Gastroesophageal sphincter (tissue), 4 donors: ENCODE data around the gene PTPN23. TPM values are rescaled to one million over a fixed set of nuclear protein-coding genes. Genes with fewer than 3 reads are reported as not detected.
A peak's percentile ranks its signal among the peaks of the same experiment; 100 is the strongest.

Experiments
- ATAC-seq: fragments of 150-250 bp; one replicate; pipeline ENCODE4 v1.9.1; 2016; ENCODE audit warnings: mild to moderate bottlenecking, moderate library complexity
- H3K27ac ChIP-seq, 4 donors: fragments of 200-600 bp; sonication (generic) in 3 of 4; 1 replicate in 3 of 4; 2 replicates in 1 of 4; pipeline ENCODE4 v1.5.1; 2016 to 2019
- H3K27me3 ChIP-seq: fragments of 200-600 bp; sonication (generic); one replicate; pipeline ENCODE4 v1.5.1; 2019
- H3K36me3 ChIP-seq, 2 donors: fragments of 200-600 bp; sonication (generic); one replicate each; pipeline ENCODE4 v1.5.1; 2019; ENCODE audit warnings: control low read depth in 1 of 2
- H3K4me1 ChIP-seq, 3 donors: fragments of 200-600 bp; sonication (generic); 1 replicate in 2 of 3; 2 replicates in 1 of 3; pipeline ENCODE4 v1.5.1; 2016 to 2019; ENCODE audit warnings: control low read depth in 2 of 3
- H3K4me3 ChIP-seq, 2 donors: fragments of 200-600 bp; sonication (generic); one replicate each; pipeline ENCODE4 v1.5.1; 2019; ENCODE audit warnings: mild to moderate bottlenecking in 1 of 2, moderate library complexity in 1 of 2
- H3K9me3 ChIP-seq, 3 donors: fragments of 200-600 bp; sonication (generic); one replicate each; pipeline ENCODE4 v1.5.1; 2017 to 2019; ENCODE audit warnings: control low read depth in 2 of 3
- EP300 ChIP-seq: sonication (generic); formaldehyde crosslinking; IDR thresholded peaks from one replicate; pipeline ENCODE4 v1.6.1; 2017; ENCODE audit warnings: antibody characterized with exemption, mild to moderate bottlenecking
- POLR2A ChIP-seq, 2 donors: fragments of 450-650 bp; IDR thresholded peaks; one replicate each; pipeline ENCODE4 v1.6.1; 2017; ENCODE audit warnings: antibody characterized with exemption in 2 of 2, mild to moderate bottlenecking in 2 of 2, moderate library complexity in 1 of 2
- POLR2AphosphoS5 ChIP-seq: sonication (generic); formaldehyde crosslinking; IDR thresholded peaks from one replicate; pipeline ENCODE4 v1.6.1; 2017; ENCODE audit warnings: antibody characterized with exemption
- WGBS, 2 donors: methylation state at CpG; one replicate each; pipeline ENCODE4 v1.1.5; 2018; ENCODE audit warnings: low coverage in 1 of 2; 5-methylcytosine and 5-hydroxymethylcytosine counted together
- total RNA-seq, 4 donors: library from RNA; depleted of rRNA; stranded (reverse); fragments of >200 nt; gene quantifications; one replicate each; pipeline ENCODE4 v1.1.0, GENCODE V29; 2016
- TF ChIP-seq, protein P1 (sequence below), 4 experiments: fragments of 200-600 bp in 2 of 4; fragments of 450-650 bp in 2 of 4; sonication (generic) in 1 of 4; IDR thresholded peaks; one replicate each; pipeline ENCODE4 v1.5.1; 2017 to 2019; ENCODE audit warnings: antibody characterized with exemption in 4 of 4, mild to moderate bottlenecking in 2 of 4, moderate library complexity in 2 of 4

PTPN23 gene
- total RNA-seq, 4 donors from 2014 or later = 9.1 to 34.2 (median 19.5) TPM

DNA sequence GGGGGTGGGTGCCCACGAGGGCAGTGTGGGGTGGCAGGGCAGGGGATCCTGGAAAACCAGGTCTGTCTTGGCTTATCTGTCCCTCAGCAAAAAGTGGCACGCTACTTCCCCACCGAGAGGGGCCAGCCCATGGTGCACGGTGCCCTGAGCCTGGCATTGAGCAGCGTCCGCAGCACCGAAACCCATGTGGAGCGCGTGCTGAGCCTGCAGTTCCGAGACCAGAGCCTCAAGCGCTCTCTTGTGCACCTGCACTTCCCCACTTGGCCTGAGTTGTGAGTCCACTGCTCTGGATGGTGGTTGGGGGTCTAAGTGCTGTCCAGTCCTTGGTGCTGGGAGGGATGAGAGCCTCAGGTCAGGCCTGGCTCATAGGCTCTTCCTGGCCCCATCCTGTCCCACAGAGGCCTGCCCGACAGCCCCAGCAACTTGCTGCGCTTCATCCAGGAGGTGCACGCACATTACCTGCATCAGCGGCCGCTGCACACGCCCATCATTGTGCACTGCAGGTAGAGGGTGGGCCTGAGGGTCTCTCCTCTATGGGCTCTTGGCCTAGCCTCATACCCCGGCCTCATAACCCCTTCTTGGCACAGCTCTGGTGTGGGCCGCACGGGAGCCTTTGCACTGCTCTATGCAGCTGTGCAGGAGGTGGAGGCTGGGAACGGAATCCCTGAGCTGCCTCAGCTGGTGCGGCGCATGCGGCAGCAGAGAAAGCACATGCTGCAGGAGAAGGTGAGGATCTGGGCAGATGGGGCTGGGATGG lies 31.1 kb downstream of the PTPN23 start:
- H3K9me3 ChIP-seq = no peaks in the 10 kb centered on the region
- no peak overlapping the region for H3K4me3 ChIP-seq
- WGBS, 2 donors = 100% methylated on average over 1 of the region's 24 CpGs; no CpG with 5 or more reads in 1 of the 2 donors
- no peaks in the 10 kb centered on the region for H3K27me3 ChIP-seq
- H3K36me3 ChIP-seq = peaks cover 0 to 97% of the 10 kb centered on the region in 2 donors
- TF ChIP-seq POLR2AphosphoS5 (no peak), POLR2A (IDR thresholded peaks at IDR 0.05) (no peak), EP300 (no peak)
- TF ChIP-seq, protein P1, sequence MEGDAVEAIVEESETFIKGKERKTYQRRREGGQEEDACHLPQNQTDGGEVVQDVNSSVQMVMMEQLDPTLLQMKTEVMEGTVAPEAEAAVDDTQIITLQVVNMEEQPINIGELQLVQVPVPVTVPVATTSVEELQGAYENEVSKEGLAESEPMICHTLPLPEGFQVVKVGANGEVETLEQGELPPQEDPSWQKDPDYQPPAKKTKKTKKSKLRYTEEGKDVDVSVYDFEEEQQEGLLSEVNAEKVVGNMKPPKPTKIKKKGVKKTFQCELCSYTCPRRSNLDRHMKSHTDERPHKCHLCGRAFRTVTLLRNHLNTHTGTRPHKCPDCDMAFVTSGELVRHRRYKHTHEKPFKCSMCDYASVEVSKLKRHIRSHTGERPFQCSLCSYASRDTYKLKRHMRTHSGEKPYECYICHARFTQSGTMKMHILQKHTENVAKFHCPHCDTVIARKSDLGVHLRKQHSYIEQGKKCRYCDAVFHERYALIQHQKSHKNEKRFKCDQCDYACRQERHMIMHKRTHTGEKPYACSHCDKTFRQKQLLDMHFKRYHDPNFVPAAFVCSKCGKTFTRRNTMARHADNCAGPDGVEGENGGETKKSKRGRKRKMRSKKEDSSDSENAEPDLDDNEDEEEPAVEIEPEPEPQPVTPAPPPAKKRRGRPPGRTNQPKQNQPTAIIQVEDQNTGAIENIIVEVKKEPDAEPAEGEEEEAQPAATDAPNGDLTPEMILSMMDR (IDR thresholded peaks at IDR 0.05) = no peak
- no peaks in the 10 kb centered on the region for H3K4me1 ChIP-seq
- ATAC-seq = no peak
- H3K27ac ChIP-seq = no peak overlapping the region

DNA sequence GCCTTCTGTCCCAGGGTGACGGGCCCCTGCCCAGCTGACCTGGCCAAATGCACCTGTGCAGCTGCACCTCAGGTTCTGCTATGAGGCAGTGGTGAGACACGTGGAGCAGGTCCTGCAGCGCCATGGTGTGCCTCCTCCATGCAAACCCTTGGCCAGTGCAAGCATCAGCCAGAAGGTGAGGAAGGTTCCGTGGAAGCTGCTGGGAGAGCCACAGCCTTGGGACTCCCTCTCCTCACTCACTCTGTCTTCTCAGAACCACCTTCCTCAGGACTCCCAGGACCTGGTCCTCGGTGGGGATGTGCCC lies 31.6 kb downstream of the PTPN23 start:
- no peaks in the 10 kb centered on the region for H3K27me3 ChIP-seq
- TF ChIP-seq EP300 (no peak), POLR2A (IDR thresholded peaks at IDR 0.05) (no peak), POLR2AphosphoS5 (no peak)
- TF ChIP-seq, protein P1 (IDR thresholded peaks at IDR 0.05) = no peak
- H3K27ac ChIP-seq = no peak overlapping the region
- H3K4me1 ChIP-seq = no peaks in the 10 kb centered on the region
- peaks cover 0 to 97% of the 10 kb centered on the region in 2 donors for H3K36me3 ChIP-seq
- H3K9me3 ChIP-seq = no peaks in the 10 kb centered on the region
- 40 to 80% methylated on average over 1 of the region's 5 CpGs for WGBS, 2 donors
- no peak for ATAC-seq
- no peak overlapping the region for H3K4me3 ChIP-seq

DNA sequence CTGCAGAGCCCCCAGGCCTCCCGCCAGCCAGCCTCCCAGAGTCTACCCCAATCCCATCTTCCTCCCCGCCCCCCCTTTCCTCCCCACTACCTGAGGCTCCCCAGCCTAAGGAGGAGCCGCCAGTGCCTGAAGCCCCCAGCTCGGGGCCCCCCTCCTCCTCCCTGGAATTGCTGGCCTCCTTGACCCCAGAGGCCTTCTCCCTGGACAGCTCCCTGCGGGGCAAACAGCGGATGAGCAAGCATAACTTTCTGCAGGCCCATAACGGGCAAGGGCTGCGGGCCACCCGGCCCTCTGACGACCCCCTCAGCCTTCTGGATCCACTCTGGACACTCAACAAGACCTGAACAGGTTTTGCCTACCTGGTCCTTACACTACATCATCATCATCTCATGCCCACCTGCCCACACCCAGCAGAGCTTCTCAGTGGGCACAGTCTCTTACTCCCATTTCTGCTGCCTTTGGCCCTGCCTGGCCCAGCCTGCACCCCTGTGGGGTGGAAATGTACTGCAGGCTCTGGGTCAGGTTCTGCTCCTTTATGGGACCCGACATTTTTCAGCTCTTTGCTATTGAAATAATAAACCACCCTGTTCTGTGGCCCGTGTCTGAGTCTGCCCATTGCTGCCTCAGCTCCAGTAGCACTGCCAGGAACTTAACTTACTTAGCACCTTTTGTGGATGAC lies 32.2 kb downstream of the PTPN23 start:
- TF ChIP-seq, protein P1 (IDR thresholded peaks at IDR 0.05) = peak in 1 of 4 experiments; percentile 8
- no peak for TF ChIP-seq POLR2A (IDR thresholded peaks at IDR 0.05)
- Histone ChIP-seq H3K9me3 (no peaks in the 10 kb centered on the region), H3K4me3 (no peak overlapping the region), H3K36me3 (peaks cover 0 to 95% of the 10 kb centered on the region in 2 donors), H3K27me3 (no peaks in the 10 kb centered on the region), H3K4me1 (no peaks in the 10 kb centered on the region), H3K27ac (no peak overlapping the region)
- 33 to 66% methylated on average over 1 to 6 of the region's 12 CpGs for WGBS, 2 donors
- ATAC-seq = no peak

DNA sequence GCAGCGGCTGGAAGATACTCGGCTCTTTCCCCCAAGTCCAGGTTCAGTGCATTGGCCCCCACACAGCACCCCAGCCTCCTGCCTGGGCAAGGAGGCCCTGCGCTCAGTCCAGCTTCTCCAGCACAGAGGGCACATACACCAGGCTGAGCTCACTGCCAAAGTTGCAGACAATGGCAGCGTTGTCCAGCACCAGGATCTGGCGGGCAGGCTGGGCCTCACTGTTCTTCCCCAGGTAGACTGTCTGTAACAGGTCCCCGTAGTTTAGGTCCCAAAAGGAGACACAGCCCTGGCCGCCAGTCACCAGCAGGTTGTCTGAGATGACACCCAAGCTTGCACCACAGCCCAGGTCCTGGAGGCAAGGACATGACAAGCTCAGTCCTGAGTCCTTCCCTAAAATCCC lies 32.9 kb downstream of the PTPN23 start:
- no peak for TF ChIP-seq EP300
- TF ChIP-seq, protein P1 (IDR thresholded peaks at IDR 0.05) = no peak
- TF ChIP-seq POLR2AphosphoS5 = no peak
- no peak for TF ChIP-seq POLR2A (IDR thresholded peaks at IDR 0.05)
- Histone ChIP-seq H3K27ac (no peak overlapping the region), H3K4me1 (no peaks in the 10 kb centered on the region), H3K36me3 (peaks cover 0 to 95% of the 10 kb centered on the region in 2 donors), H3K9me3 (no peaks in the 10 kb centered on the region), H3K4me3 (no peak overlapping the region), H3K27me3 (no peaks in the 10 kb centered on the region)
- WGBS, 2 donors = 73% methylated on average over 3 of the region's 7 CpGs; no CpG with 5 or more reads in 1 of the 2 donors
- no peak for ATAC-seq

DNA sequence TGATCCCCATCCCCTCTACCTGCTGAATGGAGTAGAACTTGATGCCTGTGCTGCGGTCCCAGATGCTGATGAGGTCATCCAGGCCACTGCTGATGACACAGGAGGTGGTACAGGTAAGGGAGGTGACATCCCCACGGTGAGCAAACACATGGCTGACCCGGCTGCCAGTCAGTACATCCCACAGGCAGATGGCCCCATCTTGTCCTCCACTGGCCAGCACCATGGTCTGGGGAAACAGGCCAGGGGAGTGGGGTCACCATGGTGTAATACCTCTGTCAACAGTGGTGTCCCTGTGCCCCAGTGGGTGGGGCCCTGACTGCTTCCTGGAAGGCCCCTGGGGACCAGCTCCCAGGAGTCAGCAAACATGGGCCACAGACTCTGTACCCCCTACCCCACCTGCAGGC lies 33.3 kb downstream of the PTPN23 start:
- no peak for ATAC-seq
- TF ChIP-seq EP300 (no peak), POLR2A (IDR thresholded peaks at IDR 0.05) (no peak), POLR2AphosphoS5 (no peak)
- TF ChIP-seq, protein P1 (IDR thresholded peaks at IDR 0.05) = no peak
- WGBS, 2 donors = no CpG with 5 or more reads among the region's 3 CpGs
- no peak overlapping the region for H3K4me3 ChIP-seq
- H3K27me3 ChIP-seq = no peaks in the 10 kb centered on the region
- H3K9me3 ChIP-seq = no peaks in the 10 kb centered on the region
- H3K4me1 ChIP-seq = no peaks in the 10 kb centered on the region
- no peak overlapping the region for H3K27ac ChIP-seq
- peaks cover 0 to 95% of the 10 kb centered on the region in 2 donors for H3K36me3 ChIP-seq
